SU-DHL-6 (cell line): Measurements from ENCODE around the gene CDC25B.

Experiments
- H2AFZ ChIP-seq: fragments of 200-600 bp; sonication (generic); 2 replicates; pipeline ENCODE4 v1.6.1; 2014; ENCODE audit warnings: low read depth, mild to moderate bottlenecking, moderate library complexity, mixed read lengths, antibody characterized with exemption, low read length; ENCODE audit not compliant: severe bottlenecking
- H3F3A ChIP-seq: fragments of 200-600 bp; shearing (Covaris generic); 2 replicates; pipeline ENCODE4 v1.6.0; 2016; ENCODE audit warnings: antibody characterized with exemption, mild to moderate bottlenecking; ENCODE audit not compliant: insufficient read depth
- H3K27ac ChIP-seq: fragments of 200-600 bp; sonication (generic); 2 replicates; pipeline ENCODE4 v1.5.1; 2016; ENCODE audit warnings: low read depth, mild to moderate bottlenecking, low read length, moderate library complexity, mixed read lengths
- H3K27me3 ChIP-seq: fragments of 200-600 bp; sonication (generic), shearing (Covaris generic); 2 replicates; pipeline ENCODE4 v1.6.0; 2014; ENCODE audit warnings: mild to moderate bottlenecking, low read length
- H3K36me3 ChIP-seq: fragments of 200-600 bp; sonication (generic); 2 replicates; pipeline ENCODE4 v1.6.1; 2014; ENCODE audit warnings: mild to moderate bottlenecking, low read length, mixed read lengths
- H3K4me2 ChIP-seq: fragments of 300-600, 200-600 bp; shearing (Covaris generic), sonication (generic); 2 replicates; pipeline ENCODE4 v1.6.0; 2014; ENCODE audit warnings: low read length, low read depth, mild to moderate bottlenecking; ENCODE audit not compliant: poor library complexity, severe bottlenecking
- H3K4me3 ChIP-seq: fragments of 200-600 bp; sonication (generic); 2 replicates; pipeline ENCODE4 v1.5.1; 2014; ENCODE audit warnings: antibody characterized with exemption, low read length, mild to moderate bottlenecking, mixed read lengths; ENCODE audit not compliant: insufficient read depth, poor library complexity, severe bottlenecking
- H3K79me2 ChIP-seq: fragments of 200-600 bp; sonication (generic); 2 replicates; pipeline ENCODE4 v1.6.1; 2014; ENCODE audit warnings: mild to moderate bottlenecking, low read length, moderate library complexity; ENCODE audit not compliant: insufficient read depth
- H3K9ac ChIP-seq: fragments of 200-600 bp; sonication (generic); 2 replicates; pipeline ENCODE4 v1.7.0; 2014; ENCODE audit warnings: mild to moderate bottlenecking, low read length
- H3K9me2 ChIP-seq: fragments of 200-600 bp; sonication (generic); replicated peaks from 2 replicates; pipeline ENCODE4 v1.6.1; 2014; ENCODE audit warnings: low read length; ENCODE audit not compliant: insufficient read depth
- H3K9me3 ChIP-seq: fragments of 200-600 bp; sonication (generic); 2 replicates; pipeline ENCODE4 v1.6.1; 2014; ENCODE audit warnings: low read length, mixed read lengths; ENCODE audit not compliant: insufficient read depth
- H4K20me1 ChIP-seq: fragments of 200-600 bp; sonication (generic); 2 replicates; pipeline ENCODE4 v1.6.1; 2014; ENCODE audit warnings: low read depth, mild to moderate bottlenecking, antibody characterized with exemption, low read length, moderate library complexity, mixed read lengths
- CTCF ChIP-seq: fragments of 200-600 bp; sonication (generic); IDR thresholded peaks from one replicate; pipeline ENCODE4 v1.5.1; 2017; ENCODE audit warnings: antibody characterized with exemption, mild to moderate bottlenecking, low read length, moderate library complexity; ENCODE audit not compliant: insufficient read depth, poor library complexity, severe bottlenecking
- EZH2phosphoT487 ChIP-seq: fragments of 200-600 bp; sonication (generic), shearing (Covaris generic); conservative IDR thresholded peaks from 2 replicates; pipeline ENCODE4 v1.6.1; 2018; ENCODE audit warnings: mild to moderate bottlenecking, antibody characterized with exemption, low read length, moderate library complexity, mixed read lengths

The CDC25B gene

GRCh38 chr20:3755814-3756480 lies 40.2 kb upstream of the CDC25B start:
- no peaks in the 10 kb centered on the region; the same call in 1 of the 2 replicates for H4K20me1 ChIP-seq
- no peak overlapping the region for H3K4me3 ChIP-seq
- no peaks in the 10 kb centered on the region for H3K9me2 ChIP-seq
- no peak overlapping the region for H3K9ac ChIP-seq
- H3K27ac ChIP-seq = no peak overlapping the region
- no peak overlapping the region for H3K4me2 ChIP-seq
- no peaks in the 10 kb centered on the region for H3F3A ChIP-seq
- TF ChIP-seq EZH2phosphoT487 = no peak
- no peak for TF ChIP-seq CTCF
- H3K79me2 ChIP-seq = peaks cover 11% of the 10 kb centered on the region
- H3K36me3 ChIP-seq = no peaks in the 10 kb centered on the region
- no peaks in the 10 kb centered on the region for H3K9me3 ChIP-seq
- H3K27me3 ChIP-seq = no peaks in the 10 kb centered on the region
- no peak overlapping the region for H2AFZ ChIP-seq

- Histone ChIP-seq H3K4me2 (no peak overlapping the region), H3K9ac (no peak overlapping the region), H3K27me3 (no peaks in the 10 kb centered on the region), H3K9me2 (no peaks in the 10 kb centered on the region), H3K79me2 (peaks cover 18% of the 10 kb centered on the region), H3K27ac (no peak overlapping the region), H4K20me1 (no peaks in the 10 kb centered on the region; the same call in 1 of the 2 replicates), H3F3A (no peaks in the 10 kb centered on the region), H2AFZ (no peak overlapping the region), H3K36me3 (no peaks in the 10 kb centered on the region), H3K9me3 (no peaks in the 10 kb centered on the region), H3K4me3 (no peak overlapping the region)
- no peak for TF ChIP-seq CTCF
- no peak for TF ChIP-seq EZH2phosphoT487
Observed at GRCh38 chr20:3757268-3757667, 38.8 kb upstream of the CDC25B start.

GRCh38 chr20:3758566-3758965 lies 37.5 kb upstream of the CDC25B start:
- no peak for TF ChIP-seq CTCF
- TF ChIP-seq EZH2phosphoT487 = no peak

More at GRCh38 chr20:3758566-3758965, 37.5 kb upstream of the CDC25B start:
- Histone ChIP-seq H3K27ac (no peak overlapping the region), H3K4me2 (no peak overlapping the region), H2AFZ (no peak overlapping the region), H3K4me3 (no peak overlapping the region), H3K27me3 (no peaks in the 10 kb centered on the region), H4K20me1 (no peaks in the 10 kb centered on the region), H3K9ac (no peak overlapping the region), H3F3A (no peaks in the 10 kb centered on the region), H3K79me2 (peaks cover 18% of the 10 kb centered on the region), H3K9me3 (no peaks in the 10 kb centered on the region), H3K9me2 (no peaks in the 10 kb centered on the region), H3K36me3 (no peaks in the 10 kb centered on the region)
